NCI-H2227 treated with DMSO at 0.1 percent for 48 hours (cell line): ENCODE results near the gene SPRR2F.
"Not testable (repeated sequence)": the region's sequence is repeated elsewhere in the genome, so short reads cannot be mapped to it uniquely, and the experiment has no call there.

Source experiments
- DNase-seq: peaks from one replicate; lab custom pipeline; 2025; lab: John Stamatoyannopoulos, UW

SPRR2F gene

GRCh38 chr1:153113416-153113815 is at the start of gene SPRR2F:
TSS of gene SPRR2F (minus strand) at chr1:153113516. CDS start at chr1:153112733, 783 bp downstream.
- DNase-seq = no peak

GRCh38 chr1:153155541-153155940 is 42.2 kb upstream of the SPRR2F start:
- no peak for DNase-seq

- DNase-seq = no peak
Observed at GRCh38 chr1:153152481-153152880, 39.2 kb upstream of the SPRR2F start.

- no peak for DNase-seq
Observed at GRCh38 chr1:153150846-153151245, 37.5 kb upstream of the SPRR2F start, which contains the start of gene SPRR2G. TSS of gene SPRR2G (minus strand) at chr1:153150890. CDS start at chr1:153150110, 780 bp downstream.

- no peak for DNase-seq
Observed at GRCh38 chr1:153141377-153141776, 28.1 kb upstream of the SPRR2F start.

- no peak for DNase-seq
Observed at GRCh38 chr1:153140484-153140883, 27.2 kb upstream of the SPRR2F start.

GRCh38 chr1:153133743-153134142 is 20.4 kb upstream of the SPRR2F start:
- no peak for DNase-seq

- DNase-seq = no peak
Observed at GRCh38 chr1:153133267-153133666, 20.0 kb upstream of the SPRR2F start.

- not testable (repeated sequence) for DNase-seq
Observed at GRCh38 chr1:153128688-153129087, 15.4 kb upstream of the SPRR2F start.

- DNase-seq = no peak
Observed at GRCh38 chr1:153127296-153127695, 14.0 kb upstream of the SPRR2F start.

- no peak for DNase-seq
Observed at GRCh38 chr1:153125536-153125935, 12.2 kb upstream of the SPRR2F start.

- DNase-seq = not testable (repeated sequence)
Observed at GRCh38 chr1:153123793-153124192, 10.5 kb upstream of the SPRR2F start.

- DNase-seq = no peak
Observed at GRCh38 chr1:153122831-153123421, 9.6 kb upstream of the SPRR2F start.

GRCh38 chr1:153120945-153121344 is 7.6 kb upstream of the SPRR2F start:
- DNase-seq = no peak

GRCh38 chr1:153119491-153119971 is 6.2 kb upstream of the SPRR2F start:
- no peak for DNase-seq

GRCh38 chr1:153115264-153115663 is 1.9 kb upstream of the SPRR2F start:
- DNase-seq = not testable (repeated sequence)

- DNase-seq = not testable (repeated sequence)
Observed at GRCh38 chr1:153112454-153112853, 862 bp downstream of the SPRR2F start.

GRCh38 chr1:153100245-153100644 is 13.1 kb downstream of the SPRR2F start:
- DNase-seq = no peak

GRCh38 chr1:153099461-153100045 is 13.8 kb downstream of the SPRR2F start:
- no peak for DNase-seq

GRCh38 chr1:153095764-153096163 is 17.6 kb downstream of the SPRR2F start:
- DNase-seq = no peak

GRCh38 chr1:153094426-153094825 is 18.9 kb downstream of the SPRR2F start, which contains the start of gene SPRR2E:
TSS of gene SPRR2E (minus strand) at chr1:153094526. CDS start at chr1:153093751, 775 bp downstream.
- no peak for DNase-seq

GRCh38 chr1:153087652-153088051 is 25.7 kb downstream of the SPRR2F start:
- no peak for DNase-seq

- no peak for DNase-seq
Observed at GRCh38 chr1:153081736-153082135, 31.6 kb downstream of the SPRR2F start.
